NCI-H2029 (cell line): ENCODE results near the gene PANK2.
"Not testable (repeated sequence)": the region's sequence is repeated elsewhere in the genome, so short reads cannot be mapped to it uniquely, and the experiment has no call there.

ENCODE experiments used
- DNase-seq: peaks from one replicate; lab custom pipeline; 2025; lab: John Stamatoyannopoulos, UW

Gene PANK2

GRCh38 chr20:3901028-3901705 is 12.0 kb downstream of the PANK2 start:
- no peak for DNase-seq

- no peak for DNase-seq
Measured at GRCh38 chr20:3901706-3902440, 12.7 kb downstream of the PANK2 start.

- no peak for DNase-seq
Measured at GRCh38 chr20:3902446-3902845, 13.3 kb downstream of the PANK2 start.

GRCh38 chr20:3904224-3904623 is 15.0 kb downstream of the PANK2 start:
- no peak for DNase-seq

- DNase-seq = no peak
Measured at GRCh38 chr20:3904857-3905256, 15.7 kb downstream of the PANK2 start.

- not testable (repeated sequence) for DNase-seq
Measured at GRCh38 chr20:3906744-3907721, 17.8 kb downstream of the PANK2 start.

GRCh38 chr20:3908667-3909066 is 19.5 kb downstream of the PANK2 start:
- no peak for DNase-seq

- no peak for DNase-seq
Measured at GRCh38 chr20:3909952-3910366, 20.8 kb downstream of the PANK2 start.

GRCh38 chr20:3910853-3911252 is 21.7 kb downstream of the PANK2 start:
- DNase-seq = no peak

- peak; percentile 75 for DNase-seq
Measured at GRCh38 chr20:3911956-3912355, 22.8 kb downstream of the PANK2 start.

- DNase-seq = no peak
Measured at GRCh38 chr20:3914446-3914845, 25.3 kb downstream of the PANK2 start.

- DNase-seq = no peak
Measured at GRCh38 chr20:3915691-3916090, 26.5 kb downstream of the PANK2 start.

GRCh38 chr20:3916364-3916763 is 27.2 kb downstream of the PANK2 start:
- no peak for DNase-seq

- no peak for DNase-seq
Measured at GRCh38 chr20:3919352-3919751, 30.2 kb downstream of the PANK2 start.

GRCh38 chr20:3922223-3922982 is 33.2 kb downstream of the PANK2 start:
- no peak for DNase-seq

GRCh38 chr20:3922983-3923339 is 33.8 kb downstream of the PANK2 start:
- DNase-seq = no peak

GRCh38 chr20:3923818-3924217 is 34.6 kb downstream of the PANK2 start:
- DNase-seq = no peak

- DNase-seq = no peak
Measured at GRCh38 chr20:3924304-3925112, 35.3 kb downstream of the PANK2 start.

GRCh38 chr20:3925113-3925695 is 36.0 kb downstream of the PANK2 start:
- no peak for DNase-seq

GRCh38 chr20:3925899-3926638 is 36.9 kb downstream of the PANK2 start:
- no peak for DNase-seq
